Uterus (tissue), 2 donors: ENCODE measurements around the gene ZNF516.

ENCODE experiments used
- POLR2A ChIP-seq, 2 donors: fragments of 450-650 bp; IDR thresholded peaks; one replicate each; pipeline ENCODE4 v1.6.1; 2016; ENCODE audit warnings: antibody characterized with exemption in 2 of 2, mild to moderate bottlenecking in 1 of 2, moderate library complexity in 1 of 2
- TF ChIP-seq, protein P1 (sequence below), 4 experiments: fragments of 200-600 bp in 2 of 4; fragments of 450-650 bp in 2 of 4; sonication (generic) in 2 of 4; IDR thresholded peaks; one replicate each; pipeline ENCODE4 v1.5.1; 2016 to 2019; ENCODE audit warnings: antibody characterized with exemption in 4 of 4, mild to moderate bottlenecking in 2 of 4, moderate library complexity in 1 of 4

DNA sequence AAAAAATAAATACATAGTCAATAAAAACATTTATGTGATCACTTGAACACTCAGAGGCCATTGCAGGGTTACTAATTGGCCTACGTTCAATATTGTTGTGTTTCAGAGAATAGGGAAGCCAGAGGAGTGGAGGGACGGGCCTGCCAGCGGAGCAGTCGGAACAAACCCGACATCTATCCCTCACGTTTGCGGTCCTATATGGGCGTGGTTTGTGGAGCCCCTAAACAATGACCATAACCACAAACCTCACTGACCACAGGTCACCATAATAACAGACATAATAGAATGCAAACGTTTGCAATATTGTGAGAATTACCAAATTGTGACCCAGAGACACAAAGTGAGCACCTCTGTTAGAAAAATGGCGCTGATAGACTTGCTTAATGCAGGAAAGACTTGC, 19.5 kb upstream of the ZNF516 start:
- TF ChIP-seq, protein P1, sequence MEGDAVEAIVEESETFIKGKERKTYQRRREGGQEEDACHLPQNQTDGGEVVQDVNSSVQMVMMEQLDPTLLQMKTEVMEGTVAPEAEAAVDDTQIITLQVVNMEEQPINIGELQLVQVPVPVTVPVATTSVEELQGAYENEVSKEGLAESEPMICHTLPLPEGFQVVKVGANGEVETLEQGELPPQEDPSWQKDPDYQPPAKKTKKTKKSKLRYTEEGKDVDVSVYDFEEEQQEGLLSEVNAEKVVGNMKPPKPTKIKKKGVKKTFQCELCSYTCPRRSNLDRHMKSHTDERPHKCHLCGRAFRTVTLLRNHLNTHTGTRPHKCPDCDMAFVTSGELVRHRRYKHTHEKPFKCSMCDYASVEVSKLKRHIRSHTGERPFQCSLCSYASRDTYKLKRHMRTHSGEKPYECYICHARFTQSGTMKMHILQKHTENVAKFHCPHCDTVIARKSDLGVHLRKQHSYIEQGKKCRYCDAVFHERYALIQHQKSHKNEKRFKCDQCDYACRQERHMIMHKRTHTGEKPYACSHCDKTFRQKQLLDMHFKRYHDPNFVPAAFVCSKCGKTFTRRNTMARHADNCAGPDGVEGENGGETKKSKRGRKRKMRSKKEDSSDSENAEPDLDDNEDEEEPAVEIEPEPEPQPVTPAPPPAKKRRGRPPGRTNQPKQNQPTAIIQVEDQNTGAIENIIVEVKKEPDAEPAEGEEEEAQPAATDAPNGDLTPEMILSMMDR (IDR thresholded peaks at IDR 0.05): no peak
- no peak for TF ChIP-seq POLR2A (IDR thresholded peaks at IDR 0.05)
